T-helper 22 cell (primary cell): Measurements from ENCODE around the gene FAM89B.

Source experiments
- DNase-seq: peaks from one replicate; pipeline ENCODE4 v3.0.0-alpha.2; 2020; ENCODE audit warnings: low read depth

The FAM89B gene

DNA sequence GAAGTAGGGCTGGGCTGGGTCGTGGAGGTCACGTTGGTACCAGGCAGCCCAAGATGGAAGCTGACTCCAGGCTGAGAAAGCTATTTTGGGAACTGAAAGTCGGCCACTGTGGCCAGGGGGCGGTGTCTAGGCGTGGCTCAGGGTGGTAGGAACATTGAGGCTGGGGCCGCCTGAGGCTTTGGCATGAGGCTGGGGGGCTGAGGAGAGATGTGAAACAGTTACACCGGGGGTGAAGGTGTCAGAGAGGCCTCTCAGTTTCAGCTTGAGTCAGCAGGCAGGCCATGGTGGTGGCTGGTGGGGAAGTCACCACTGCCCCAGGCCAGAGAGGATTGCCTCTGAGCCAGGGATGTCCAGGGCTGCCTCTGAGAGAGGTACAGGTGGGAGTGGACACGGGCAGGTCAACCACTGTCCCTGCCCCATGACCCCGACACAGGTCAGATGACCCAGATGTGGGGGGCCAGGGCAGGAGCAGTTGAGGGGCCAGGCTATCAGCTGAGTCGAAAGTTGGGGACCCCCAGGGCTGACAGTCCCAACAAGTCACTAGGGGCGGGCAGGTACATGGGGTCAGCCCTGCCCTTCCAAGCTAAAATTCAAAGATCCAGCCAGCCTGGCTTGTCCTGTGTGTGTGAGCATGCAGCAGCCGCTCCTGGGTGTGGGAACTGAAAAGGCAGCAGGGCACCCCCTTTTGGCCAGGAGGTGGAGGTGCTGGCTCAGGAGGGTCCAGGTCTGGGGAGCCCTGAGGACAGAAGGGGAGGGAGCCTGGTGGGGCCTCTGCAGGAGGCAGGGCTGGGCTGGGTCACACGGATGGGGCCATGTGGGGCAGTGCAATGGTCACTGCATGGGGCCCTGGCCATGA, 16.1 kb downstream of the FAM89B start:
- DNase-seq, result peak; percentile 60

GRCh38 chr11:65589444-65590239, 17.3 kb downstream of the FAM89B start:
- DNase-seq, result no peak

- DNase-seq, result no peak
These were observed 18.0 kb downstream of the FAM89B start for GRCh38 chr11:65590240-65590738.

DNA sequence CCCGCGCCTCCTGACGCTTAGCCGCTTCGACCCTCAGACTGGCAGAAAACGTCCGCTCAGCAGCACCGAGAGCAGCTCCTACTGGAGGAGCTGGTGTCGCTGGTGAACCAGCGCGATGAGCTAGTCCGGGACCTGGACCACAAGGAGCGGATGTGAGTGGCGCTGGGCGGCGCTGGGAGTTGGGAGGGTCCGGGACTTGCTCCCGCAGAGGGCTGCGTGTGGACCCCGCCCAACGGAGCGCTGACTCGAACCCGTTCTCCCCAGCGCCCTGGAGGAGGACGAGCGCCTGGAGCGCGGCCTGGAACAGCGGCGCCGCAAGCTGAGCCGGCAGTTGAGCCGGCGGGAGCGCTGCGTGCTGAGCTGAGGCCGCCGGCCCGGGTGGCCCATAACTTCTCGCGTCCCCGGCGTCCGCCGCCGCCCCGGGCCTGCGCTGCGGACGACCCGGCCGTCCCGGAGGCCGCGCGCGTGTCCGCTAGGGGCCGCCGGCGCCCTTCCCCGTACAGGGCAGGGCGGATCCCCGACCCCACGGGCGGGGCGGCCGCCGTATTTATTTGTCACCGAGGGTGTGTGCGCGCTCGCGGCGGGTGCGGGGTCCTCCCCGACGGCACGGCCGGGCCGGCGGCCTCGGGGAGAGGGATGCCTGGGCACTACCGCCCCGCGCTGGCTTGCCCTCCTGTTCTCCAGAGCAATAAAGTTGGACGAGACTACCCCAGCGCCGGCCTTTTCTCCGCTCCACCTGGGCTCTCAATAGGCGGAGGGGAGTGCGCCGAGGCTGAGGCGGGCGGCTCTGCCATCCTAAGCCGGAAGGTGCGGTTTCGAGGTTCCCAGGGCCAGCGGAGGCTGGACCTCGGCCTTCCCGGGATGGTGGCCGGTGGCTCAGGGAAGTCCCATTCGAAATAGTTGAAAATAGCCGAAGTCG, 19.9 kb downstream of the FAM89B start:
- DNase-seq, result no peak

DNA sequence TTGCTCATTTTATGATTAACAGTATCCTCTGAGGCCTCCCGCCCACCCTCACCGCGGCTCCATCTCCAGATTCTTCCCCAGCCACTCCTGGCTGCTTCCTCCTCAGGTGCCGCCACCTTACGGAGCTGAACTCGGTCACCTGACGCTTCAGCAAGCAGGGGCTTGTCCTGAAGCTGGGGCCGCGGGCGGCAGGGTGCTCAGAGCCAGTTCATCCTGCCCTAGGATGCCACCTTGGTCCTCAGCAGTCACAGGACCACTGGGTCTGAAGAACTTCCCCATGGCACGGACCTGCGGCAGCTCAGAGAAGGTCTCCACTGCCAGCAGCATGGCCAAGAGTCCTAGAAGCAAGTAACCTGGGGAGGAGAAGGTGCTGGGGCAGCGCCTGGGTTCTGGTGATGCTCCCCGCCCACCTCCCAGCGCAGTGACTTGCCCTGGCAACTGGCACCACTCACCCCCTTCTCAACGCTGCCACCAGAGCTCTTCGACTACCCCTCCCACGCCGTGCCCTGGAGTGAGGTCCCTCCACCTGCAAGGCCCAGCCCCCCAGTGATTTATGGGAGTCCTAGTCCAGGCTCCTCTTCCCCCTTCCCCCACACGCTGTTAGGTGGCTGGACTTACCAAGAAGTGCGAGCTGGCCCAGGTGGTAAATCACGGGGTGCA, 20.6 kb downstream of the FAM89B start:
- no peak for DNase-seq

- no peak for DNase-seq
These were observed 21.4 kb downstream of the FAM89B start for GRCh38 chr11:65593518-65594414.

DNA sequence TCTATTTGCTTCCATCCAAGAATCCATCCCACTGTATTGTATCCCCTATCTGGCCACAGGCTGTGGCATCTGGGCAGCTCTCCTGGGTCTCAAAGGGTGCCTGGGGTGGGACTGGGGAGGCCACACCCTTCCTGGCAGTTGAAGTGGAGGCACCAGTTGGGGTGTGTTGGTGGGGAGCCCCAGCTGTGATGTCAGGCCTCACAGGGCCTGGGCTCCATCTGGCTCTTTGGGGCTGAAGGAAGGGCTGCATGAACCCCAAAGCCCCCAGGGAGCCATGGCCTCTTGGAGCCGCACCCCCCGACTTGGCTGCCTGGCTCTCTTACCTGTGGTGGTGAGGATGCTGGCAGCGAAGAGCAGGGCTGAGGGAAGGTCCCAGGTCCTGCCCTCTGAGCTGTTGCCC, 22.8 kb downstream of the FAM89B start:
- no peak for DNase-seq

DNA sequence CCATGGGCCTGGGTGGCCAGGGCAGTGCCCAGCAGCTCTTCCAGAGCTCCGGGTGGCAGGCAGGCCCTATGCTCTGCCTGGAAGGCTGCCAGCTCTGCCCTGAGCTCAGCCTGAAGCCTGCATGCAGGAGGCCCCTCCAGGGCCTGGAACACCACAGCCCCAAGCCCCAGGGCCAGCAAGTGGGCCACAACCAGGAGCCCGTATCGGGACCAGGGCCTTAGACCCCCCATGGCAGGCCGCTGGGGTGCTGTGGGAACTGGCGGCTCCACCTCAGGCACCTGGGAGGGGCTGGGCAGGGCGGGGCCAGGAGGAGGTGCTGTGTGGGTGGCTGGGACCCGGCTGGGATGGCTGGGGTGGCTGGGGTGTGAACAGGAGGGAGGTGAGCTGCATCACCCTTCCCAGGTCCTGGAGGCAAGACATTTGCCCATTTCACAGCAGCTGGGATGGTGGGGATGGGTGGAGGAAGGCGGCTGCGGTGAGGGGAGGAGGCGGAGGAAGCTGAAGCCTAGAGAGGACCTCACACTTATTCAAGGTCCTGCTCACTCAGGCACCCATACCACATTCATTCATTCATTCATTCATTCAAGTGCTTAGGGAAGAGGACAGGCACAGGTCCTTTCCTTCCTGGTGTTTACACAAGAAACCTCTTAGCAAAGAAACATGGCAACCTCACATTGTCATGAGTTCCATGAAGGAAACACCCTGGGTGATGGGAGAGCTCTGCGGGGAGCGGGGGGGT, 23.4 kb downstream of the FAM89B start, which contains the start of gene KCNK7:
Gene KCNK7 (minus strand): TSS at position 258 of the 739 bp plus-strand sequence. CDS start 28 bp downstream, at position 230.
- no peak for DNase-seq

DNA sequence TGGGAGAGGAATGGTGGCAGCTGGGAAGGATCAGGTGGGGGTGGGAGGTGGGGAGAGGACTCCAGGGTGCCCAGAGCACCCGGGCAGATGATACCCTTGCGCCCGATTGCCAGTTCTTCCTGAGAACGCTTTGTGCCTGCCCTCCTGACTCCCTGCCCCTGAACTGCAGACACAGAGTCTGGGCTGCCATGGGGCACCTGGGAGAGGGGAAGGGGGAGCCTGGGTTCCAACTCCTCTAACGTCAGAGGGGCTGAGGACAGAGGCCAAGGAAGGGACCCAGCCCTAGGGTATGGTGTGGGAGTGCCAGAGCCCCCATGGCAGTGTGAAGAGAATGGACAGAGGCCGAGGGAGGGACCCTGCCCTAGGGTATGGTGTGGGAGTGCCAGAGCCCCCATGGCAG, 24.2 kb downstream of the FAM89B start:
- DNase-seq, result no peak

DNA sequence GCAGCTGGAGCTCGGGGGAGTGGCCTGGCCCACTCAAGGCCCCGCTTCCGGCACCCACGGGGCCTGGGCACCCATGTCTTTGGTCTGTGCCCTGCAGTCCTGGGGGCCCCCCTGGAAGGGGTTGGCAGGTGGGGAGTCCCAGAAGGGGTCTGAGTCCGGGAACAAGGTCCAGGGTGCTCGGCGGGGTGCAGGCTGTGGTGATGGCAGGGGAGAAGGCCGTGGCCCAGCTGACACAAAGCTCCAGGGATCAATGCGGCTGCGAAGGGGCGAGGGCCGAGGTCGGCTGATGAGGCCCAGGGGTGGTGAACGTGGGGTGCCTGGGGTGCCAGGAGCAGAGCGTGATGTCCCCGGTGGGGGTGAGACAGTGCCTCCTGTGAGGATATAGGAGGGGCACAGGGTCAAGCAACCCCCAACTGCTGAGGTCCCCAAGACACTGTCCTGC, 25.9 kb downstream of the FAM89B start:
- DNase-seq, result no peak

DNA sequence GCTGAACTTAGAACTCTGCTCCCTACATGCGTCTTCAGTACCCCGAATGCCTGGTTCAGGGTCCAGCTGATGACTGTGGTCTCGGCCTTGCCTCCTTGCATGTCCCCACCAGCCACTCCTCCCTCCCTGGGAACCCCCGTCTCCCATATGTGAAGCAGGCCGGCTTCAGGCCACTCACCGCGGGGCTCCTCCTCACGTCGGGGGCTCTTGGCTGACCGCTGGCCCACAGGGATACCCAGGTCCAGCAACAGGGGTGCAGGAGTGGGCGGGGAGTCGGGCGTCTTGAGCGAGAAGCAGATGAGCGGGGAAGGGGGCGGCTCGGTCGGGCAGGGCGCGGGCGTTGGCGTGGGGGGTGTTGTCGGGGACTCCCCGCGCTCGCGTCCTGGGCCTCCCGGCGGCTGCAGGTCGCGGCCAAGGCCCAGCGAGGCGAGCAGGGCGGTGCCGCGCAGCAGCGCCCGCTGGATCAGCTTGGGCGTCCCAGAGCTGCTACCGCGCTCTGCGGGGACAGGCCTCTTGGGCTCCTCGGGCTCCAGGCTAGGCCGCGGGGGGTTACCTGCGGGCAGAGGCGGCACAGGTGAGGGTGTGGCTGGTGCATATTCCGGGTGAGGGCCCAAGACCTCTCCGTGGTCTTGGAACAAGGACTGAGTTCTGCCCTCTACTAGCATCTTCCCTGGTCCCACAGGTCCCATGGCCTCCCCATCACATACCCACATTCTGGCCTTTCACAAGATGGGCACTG, 27.0 kb downstream of the FAM89B start:
- DNase-seq, result no peak

DNA sequence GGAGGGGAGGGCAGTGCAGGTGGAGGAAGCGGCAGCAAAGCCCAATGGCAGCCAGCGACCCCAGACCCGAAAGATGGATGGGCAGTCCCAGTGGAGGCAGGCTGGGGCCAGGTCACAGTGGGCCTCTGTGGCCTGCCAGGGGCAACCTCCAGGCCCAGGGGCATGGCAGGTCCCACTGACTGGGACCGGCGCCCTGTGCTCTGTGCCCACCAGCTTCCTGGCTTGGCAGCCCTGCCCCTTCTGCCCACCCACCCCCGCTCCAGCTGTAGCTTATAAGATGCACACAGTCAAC, 27.6 kb downstream of the FAM89B start:
- DNase-seq, result no peak

DNA sequence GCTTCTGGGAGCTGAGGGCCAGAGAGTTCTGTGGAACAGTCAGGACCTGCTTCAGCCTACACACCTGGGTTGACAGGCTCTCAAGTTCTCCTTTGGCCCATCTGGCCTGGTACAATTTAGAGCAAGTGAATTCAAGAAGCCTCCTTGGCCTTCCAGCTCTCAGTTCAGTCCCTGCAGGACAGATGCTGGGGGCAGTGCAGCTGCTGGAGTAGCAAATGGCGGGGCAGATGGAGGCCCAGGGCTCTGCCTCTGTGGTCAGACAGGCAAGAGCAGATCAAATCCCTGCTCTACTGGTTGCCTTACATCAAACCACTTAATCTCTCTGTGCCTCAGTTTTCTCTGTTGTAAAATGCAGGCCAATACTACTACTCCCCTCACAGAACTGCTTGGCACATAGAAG, 31.9 kb downstream of the FAM89B start:
- DNase-seq, result no peak

GRCh38 chr11:65606876-65607613, 34.7 kb downstream of the FAM89B start:
- DNase-seq, result no peak

DNA sequence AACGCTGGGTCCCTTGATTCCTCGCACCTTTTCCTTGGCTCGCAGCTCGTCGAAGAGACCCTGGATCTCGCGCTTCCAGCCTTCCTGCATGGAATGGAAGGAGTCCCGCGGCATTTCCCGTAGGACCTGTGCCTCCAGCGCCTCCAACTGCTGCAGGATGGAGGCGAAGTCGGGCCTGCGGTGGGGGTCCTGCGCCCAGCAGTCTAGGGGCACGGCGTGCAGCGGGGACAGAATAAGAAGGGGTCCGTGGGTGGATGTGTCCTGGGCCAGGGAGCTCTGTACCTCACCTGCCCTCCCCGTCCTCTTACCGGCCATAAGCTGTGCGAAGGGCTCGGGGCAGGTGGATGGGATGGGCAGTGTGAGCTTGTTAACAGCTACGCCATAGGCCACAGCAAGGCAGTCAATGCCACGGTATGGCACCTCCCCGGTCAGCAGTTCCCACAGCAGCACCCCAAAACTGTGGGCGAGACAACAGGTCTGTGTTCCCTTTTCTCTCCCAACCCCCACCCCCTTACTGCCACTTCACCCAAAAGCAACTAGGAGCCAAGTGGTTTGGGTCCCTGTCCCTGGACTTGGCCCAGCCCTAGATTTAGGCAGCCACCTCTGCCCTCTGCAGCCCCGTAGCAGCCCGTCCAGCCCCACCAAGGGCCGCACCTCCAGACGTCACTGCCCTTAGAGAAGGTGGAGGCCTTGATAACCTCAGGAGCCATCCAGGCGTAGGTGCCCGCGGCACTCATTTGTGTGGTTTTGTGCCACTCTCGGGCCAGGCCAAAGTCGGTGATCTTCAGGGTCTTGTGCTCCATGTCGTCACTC, 35.5 kb downstream of the FAM89B start:
- DNase-seq, result no peak

DNA sequence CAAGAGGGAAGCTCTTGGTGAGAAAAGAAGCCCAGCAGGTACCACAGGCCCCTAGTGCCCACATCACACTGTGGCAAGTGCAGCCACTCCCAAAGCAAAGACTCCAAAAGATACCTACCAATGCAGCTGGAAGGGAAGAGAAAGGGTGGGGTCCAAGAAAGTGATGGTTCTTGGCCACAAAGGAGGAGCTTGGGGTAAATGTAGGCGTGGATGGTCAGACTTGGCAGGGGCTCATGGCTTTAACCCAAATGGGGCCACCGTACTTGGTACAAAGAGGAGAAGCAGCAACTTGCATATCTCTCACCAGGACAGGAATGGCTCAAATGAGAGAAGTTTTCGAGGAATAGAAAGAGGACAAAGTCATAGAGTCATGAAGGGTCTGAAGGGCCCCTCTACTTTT, 36.9 kb downstream of the FAM89B start:
- no peak for DNase-seq

DNA sequence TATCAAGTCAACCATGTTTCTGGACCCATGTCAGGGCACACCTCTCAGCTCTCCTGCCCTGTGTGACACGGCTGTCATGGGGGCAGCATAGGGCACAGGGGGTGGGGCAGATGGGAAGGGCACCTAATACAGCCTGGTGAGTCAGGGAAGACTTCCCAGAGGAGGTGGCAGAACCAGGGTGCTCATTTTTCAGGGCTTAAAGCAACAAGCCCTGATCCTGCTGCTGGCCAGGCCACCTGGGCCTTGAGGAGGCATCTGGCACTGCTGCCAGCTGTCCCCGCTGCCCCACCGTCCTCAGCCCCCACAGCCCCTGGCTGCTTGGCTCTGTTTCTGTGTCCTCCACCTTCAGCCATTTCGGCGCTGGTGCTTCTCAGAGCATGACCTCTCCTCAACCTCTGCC, 37.3 kb downstream of the FAM89B start:
- no peak for DNase-seq
